CMK (cell line): ENCODE data around the gene PATJ.

Experiments
- DNase-seq: peaks from one replicate; pipeline ENCODE4 v3.0.0-alpha.2; 2010; ENCODE audit warnings: low read depth

Gene PATJ

DNA sequence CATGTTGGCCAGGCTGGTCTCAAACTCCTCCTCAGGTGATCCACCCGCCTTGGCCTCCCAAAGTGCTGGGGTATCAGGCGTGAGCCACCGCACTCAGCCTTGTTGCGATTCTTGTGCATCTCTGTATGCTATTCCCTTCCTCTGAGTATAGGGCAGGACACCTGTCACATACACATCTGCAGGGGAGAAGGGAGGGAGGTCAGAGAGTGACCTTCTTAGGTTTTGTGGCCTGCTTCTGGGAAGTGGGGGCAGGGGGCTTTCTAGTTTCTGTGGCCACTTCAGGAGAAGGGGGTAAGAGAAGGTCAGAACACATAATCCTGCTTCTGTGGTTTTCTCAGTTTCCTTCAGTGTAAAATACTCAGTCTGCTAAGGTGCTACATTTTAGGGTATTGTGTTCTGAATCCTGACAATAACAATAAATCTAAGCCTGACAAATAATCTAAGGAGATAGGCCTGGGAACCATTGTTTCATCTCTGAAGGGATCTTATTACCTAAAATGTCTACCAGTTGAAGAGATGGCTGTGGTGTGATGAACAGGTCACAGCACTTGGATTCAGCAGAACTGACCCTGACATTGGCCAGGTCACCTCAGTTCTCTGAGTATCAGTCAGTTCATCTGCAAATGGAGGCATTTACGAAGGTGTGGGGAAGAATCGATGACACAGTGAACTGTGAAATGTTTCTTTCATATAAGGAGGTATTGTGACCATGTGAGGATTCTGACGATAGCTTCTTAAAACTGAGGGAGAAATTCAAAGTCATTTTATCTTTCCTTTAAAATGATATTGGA, 239.8 kb downstream of the PATJ start:
- no peak for DNase-seq

DNA sequence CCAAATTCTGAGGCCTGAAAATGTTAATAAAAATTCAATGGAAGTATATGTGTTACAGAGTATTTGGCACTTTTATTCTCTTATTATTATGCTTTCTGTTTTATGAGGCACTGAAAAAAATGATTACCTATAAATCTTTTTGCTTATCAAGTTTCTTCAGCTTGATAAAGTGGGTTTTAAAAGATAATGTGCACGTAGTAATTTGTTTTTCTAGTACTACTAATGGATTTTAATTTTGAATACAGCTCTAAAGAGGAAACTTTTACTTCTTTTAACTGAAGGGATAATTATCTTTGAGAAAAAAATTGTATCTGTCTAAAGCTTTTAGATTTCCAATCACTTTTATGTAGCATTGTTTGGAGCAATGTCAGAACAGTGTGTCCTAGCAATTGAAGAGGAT, 241.0 kb downstream of the PATJ start:
- DNase-seq = no peak

DNA sequence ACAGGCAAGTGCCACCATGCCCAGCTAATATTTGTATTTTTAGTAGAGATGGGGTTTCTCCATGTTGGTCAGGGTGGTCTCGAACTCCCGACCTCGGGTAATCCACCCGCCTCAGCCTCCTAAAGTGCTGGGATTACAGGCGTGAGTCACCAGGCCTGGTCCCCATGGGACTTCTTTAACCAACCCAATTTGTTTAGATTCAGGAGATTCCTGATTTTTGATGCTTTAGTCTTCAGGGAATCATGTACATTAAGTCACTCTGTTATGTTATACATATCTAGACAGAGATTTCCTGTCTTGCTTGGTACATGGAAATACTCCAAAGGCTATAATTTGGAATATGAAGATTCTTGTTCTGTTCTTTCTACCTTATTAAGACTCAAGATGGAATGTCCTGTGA, 250.0 kb downstream of the PATJ start:
- no peak for DNase-seq

DNA sequence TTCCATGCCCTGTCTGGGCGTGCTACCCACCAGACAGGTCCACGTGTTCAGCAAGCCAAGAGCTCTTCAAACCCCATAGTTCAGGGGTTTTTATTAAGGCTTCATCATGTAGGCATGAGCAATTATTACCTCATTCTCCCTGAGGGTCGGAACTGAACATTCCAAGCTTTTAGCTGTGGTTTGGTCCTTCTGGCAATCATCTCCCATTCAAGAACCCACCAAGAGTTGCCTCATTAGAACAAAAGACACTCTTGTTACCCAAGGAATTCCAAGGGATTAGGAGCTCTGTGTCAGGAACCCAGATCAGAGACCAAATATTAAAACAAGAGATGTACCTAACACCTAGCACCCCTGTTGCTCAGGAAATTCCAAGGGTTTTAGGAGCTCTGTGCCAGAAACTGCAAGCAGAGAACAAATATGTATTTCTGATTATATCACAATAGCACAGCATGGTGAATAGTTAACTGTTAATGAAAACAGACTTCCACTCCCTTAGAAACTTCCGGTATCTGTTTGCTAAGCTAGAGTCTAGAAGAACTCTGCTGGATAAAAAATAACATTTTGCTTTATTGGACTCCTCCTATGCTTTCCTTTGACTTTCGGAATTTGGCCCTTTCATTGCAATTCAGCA, 251.2 kb downstream of the PATJ start:
- no peak for DNase-seq

DNA sequence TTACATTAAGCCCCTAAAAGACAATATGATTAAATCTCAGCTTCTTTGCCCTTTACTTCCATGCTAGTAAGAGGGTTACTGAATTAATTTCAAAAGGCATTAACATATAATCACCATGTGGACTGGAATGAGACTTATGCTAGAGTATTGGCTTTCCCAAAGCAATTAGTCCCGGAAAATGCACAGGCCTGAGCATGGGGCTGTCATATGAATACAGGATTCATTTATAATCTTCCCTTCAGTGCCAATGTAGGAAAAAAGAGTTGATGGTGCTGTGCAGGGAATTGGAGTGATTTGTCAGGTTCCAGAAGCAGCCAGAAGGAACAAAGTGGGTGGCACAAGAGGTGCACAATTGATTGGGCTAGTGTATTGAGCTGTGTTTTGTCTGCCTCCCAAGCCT, 253.4 kb downstream of the PATJ start:
- no peak for DNase-seq

DNA sequence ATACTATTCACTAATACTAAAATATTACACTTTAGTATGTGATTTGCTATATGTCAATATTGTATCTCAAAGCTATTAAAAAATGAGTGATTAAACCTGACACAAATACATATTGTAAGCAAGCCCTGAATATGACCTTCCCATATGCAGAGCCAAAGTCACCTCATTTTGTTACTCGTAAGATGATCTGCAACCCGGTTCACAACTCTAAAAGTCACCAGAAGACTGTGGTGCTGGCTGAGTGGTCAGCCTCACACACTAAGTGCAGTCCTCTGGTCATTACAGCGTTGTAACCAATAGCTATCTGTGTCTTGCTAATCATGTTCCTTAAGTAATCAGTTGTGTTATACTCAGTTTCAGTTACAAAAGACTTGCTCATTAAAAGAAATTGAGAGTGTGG, 254.8 kb downstream of the PATJ start:
- no peak for DNase-seq

DNA sequence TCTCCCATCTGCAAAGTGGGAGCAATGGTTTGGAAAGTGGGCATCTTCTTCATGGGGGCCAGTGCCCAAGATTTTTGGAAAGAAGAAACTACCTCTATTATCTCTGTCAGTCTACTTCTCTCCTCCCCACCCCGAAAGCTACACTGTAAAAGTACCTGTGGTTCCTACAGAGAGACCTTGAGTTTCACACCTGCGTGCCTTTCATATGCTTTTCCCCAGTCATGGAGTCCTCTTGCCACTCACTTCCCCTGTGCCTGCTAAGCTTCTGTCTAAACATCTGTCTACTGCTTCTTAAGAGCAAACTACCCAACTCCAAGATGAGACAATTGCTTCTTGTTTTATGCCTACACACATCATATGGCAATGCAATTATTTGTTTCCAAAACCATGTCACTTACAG, 261.5 kb downstream of the PATJ start:
- DNase-seq = no peak

DNA sequence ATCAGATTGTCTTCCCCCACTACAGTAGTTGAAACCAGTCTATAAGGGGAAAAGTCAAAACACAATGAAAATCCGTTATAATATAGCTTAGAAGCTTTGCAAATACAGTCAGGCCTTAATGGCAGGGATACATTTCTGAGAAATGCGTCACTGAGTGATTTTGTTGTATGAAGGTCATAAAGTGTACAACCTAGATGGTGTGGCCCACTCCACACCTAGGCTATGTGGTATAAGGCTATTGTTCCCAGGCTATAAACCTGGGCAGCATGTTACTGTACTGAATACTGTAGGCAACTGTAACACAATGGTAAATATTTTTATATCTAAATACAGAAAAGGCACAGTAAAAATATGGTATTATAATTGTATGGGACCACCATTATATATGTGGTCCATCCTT, 264.4 kb downstream of the PATJ start:
- no peak for DNase-seq

DNA sequence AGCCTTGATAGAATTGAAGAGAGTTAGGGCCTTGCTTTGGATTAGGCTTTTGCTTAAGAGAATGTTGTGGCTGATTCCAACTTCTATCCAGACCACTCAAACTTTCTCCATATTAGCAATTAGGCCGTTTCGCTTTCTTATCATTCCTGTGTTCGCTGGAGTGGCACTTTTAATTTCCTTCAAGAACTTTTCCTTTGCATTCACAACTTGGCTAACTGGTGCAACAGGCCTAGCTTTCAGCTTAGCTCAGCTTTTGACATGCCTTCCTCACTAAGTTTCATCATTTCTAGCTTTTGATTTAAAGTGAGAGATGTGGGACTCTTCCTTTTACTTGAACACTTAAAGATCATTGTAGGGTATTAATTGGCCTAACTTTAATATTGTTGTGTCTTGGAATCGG, 268.7 kb downstream of the PATJ start:
- no peak for DNase-seq

DNA sequence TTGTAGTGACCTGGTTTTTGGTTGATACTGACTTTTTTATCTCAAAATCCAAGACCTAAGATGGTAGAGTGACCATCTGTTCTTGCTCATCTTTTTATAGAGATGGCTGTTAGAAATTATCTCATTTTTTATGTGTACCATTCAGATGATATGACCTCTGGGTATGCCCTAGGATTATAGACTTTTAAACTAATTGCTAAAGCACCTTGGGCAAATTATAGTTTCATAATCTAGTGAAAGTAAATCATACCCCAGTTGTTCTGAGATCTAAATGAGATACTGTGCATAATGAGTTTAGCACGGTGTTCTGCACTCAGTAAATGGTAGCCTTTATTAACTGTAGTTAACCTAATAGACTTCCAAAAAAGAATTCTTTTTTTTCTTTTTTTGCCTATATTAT, 269.8 kb downstream of the PATJ start:
- no peak for DNase-seq

DNA sequence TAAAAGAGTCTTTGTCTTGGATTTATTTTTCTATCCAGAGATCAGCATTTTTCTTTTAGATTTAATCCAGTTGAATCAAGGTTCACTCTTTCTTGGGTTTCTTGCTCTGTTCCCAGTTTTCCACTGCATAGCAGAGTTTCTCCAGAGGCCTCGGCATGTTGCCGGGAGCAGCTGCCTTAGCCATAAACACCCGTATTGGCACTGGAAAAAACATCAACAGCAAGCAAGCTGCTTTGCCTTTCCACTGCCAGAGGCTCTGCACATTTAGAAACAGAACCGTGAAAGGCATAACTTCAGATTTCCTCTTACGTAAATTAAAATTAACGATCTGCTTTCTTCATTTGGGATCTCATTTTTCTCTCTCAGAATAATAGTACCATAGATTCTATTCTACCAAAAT, 270.6 kb downstream of the PATJ start:
- DNase-seq = no peak

DNA sequence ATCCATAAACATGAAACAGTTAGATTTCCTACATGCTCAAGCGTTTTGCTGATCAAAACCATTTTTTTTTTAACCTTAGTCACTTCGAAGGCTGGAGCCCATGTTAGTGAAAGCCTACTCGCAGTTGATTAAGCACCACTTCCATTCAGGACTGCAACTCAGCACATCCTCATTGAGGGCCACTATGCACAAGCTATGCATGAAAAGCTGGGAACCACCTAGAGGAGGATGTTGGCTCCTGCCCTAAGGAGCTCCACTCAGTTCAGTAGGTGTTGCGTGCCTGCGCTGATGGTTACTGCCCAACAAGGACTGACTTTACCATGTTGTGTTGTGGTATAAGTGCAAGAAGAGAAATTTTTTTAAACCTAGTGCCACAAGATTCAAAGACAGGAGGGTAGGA, 271.0 kb downstream of the PATJ start:
- DNase-seq = no peak

DNA sequence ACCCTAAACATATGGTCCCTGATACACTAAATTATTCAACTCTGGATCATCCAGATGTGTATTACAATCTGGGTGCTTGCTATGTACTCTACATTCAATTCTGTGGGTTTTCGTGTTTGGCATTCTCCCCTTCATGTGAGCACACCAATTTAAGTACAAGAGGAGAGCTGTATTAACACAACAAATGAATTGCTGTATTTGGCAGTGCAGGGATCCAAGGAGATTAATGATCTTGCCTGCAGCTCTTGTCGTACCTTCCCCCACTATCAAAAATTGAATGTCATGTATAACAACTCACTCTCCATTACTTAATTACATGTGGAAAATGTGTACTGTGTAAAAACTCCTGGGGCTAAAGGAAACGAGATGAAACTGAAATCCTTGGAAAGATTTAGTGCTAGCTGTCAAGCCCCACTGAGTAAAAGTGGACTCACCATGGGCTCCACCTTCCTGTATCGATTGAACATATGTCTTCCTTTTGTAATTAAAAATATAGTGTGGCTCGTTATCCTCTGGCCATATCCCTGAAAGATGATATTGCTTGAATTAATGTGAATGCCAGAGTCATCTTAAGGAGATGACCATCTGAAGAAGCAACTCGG, 280.2 kb downstream of the PATJ start:
- no peak for DNase-seq

DNA sequence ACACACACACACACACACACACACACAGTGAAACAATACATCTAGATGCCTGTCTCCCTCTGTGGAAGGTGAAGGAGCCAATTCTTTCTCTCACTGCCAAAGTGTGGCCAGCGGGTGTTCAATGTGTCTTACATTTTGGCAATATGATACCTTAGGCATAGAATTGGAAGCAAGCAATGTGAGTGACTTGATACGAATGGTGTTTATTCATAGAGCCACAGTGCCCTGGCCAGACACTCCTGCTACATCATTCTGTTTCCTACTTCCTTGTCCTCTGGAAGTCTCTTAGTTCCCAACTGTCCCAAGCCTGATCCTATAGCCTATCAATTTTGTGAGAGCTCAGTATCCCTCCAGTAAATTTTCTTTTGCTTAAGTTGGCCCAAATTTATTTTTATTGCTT, 282.4 kb downstream of the PATJ start:
- no peak for DNase-seq

DNA sequence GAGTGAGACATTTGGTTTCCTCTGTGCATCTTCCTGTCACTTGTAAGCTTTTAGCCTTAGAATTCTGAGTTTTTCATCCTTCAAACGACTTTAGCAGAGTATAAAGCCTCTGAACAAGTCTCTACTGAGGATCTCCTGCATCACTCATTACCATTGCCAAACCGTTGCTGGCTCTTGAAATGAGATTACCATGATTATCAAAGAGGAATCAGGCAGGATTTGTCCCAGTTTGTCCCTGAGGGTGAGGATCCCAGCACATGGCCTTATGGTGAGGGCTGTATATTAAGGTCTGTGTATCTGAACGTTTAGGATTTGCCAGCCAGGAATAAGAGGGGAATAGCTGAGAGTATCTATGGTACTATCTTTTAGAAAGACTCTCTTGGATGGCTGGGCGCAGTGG, 282.9 kb downstream of the PATJ start:
- no peak for DNase-seq

DNA sequence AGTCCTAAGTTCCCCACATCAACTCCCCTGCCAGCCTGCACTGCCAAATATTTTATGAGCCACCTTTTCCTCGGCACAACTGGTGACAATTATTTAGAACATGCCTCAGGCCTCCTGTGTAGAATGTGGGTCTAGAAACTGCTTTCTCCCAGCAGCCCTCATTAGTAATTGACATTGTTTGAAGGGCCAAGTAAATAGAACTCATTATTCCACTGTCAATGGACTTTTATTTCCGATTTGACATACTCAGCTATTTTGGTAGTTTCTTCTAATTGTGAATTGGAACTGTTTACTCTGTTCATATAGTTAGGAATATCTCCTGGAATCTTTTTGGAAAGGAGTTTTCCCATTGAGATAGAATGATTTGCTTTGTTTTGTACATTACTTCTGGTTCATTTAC, 283.6 kb downstream of the PATJ start:
- DNase-seq = no peak

DNA sequence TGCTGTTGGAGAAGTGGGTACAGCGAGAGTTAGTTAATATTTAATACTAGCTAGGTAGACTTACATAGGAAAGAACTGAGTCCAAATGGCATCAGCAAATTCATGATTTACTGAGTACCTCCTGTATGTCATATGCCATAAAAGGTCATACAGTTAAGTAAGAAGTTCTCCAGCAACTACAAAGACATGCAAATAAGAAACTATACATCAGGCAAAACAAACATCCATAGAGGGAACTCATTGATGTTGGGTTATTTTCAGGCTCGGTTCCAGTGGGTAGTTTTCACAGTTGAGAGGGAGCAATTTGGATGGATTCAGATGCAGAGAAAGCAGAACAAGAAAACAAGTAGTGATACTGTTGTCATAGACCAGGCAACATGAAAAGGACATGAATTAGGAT, 287.4 kb downstream of the PATJ start:
- DNase-seq = no peak

DNA sequence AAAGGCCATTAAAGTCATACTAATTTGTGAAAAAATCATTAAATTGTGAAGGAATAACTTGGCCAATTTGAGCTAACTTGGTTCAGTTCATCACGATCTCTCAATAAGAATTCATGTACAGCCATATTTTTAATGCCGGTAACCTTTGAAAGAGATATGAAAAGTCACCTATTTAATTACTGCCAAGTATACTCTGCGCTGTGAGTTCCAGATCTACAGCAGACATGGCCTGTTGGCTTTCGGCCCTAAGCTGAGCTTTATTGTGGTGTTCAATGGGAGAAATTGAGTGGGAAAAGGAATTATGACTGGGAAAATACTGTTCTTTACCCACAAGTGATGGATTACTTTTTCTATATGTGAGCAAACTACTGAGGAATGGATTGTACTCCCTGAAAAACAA, 292.5 kb downstream of the PATJ start:
- no peak for DNase-seq

DNA sequence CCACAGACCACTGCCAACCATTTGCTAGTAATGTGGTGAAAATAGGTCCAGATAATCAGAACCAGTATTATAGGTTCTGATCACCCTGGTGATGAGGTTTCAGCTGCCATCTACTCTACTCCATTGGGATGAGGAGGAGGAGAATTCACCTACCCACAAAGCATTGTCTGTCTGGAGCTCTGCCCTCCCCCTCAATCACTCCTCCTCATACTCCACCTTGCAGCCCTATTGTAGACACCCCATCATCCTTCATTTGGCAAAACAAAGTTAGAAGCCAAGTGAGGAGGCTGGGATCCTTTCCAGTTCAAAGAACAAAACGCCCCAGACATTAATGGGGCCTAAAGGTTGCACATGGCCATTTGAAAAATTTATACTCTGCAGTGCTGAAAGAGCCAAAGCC, 295.0 kb downstream of the PATJ start:
- no peak for DNase-seq

DNA sequence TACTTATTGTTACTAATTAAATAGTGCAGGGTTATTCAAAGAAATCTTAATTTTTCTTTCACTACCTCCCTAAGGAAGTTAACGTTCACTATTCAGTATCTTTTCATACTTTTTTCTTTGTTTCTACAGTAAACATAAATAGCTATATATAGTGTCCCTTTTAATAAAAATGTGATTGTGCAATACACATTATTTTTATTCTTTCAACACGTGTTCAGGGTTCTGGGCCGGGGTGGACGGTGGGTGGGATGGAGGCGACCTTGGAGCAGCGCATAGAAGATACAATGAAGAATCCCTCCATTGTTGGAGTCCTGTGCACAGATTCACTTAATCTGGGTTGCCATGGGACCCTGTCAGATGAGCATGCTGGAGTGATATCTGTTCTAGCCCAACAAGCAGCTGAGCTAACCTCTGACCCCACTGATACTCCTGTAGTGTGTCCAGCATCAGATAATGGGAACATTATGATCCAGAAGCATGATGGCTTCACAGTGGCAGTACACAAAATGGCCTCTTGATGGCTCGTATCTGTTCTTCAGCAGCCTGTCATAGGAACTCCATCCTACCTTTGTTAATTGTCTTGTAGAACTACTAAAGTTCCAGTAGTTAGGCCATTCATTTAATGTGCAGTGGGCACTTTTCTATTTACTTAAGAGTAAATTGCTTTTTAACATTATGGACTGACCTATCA, 296.5 kb downstream of the PATJ start:
- DNase-seq = no peak

DNA sequence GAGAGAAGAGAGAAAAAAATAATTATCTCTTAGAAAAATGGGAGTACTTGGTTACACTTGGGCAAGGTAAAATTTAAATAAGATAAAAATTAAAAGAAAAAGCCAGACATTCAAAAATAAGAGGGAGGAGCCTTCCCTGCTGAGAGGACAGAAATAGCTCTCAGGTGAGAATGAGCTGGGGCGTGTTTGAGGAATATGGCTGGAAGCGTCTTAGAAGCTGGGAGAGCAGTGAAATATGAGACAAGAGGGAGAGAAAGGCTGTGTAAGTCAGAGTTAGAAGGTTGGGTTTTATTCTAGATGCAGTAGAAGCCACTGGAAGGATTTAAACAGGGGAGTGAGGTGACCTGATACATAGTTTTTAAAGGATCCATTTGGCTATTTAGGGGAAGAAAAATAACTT, 298.2 kb downstream of the PATJ start:
- no peak for DNase-seq

DNA sequence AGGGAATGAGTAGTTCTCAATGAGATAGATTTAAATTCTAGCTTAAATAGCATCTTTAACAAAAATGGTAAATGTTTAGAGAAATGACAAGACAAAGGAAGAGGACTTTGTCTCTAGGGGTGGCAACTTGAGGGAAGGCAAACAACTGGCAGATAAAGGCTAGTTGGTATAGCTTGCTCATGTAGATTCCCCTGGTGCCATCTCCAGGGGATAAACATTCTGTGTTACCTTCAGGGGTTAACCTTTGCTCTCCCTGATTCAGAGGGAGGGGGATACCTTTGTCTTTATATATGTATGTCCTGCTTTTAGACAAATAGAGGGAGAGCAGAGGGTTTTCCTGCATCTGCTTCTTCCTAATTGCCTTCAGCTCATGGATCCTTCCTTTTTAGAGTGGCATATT, 298.7 kb downstream of the PATJ start:
- no peak for DNase-seq

DNA sequence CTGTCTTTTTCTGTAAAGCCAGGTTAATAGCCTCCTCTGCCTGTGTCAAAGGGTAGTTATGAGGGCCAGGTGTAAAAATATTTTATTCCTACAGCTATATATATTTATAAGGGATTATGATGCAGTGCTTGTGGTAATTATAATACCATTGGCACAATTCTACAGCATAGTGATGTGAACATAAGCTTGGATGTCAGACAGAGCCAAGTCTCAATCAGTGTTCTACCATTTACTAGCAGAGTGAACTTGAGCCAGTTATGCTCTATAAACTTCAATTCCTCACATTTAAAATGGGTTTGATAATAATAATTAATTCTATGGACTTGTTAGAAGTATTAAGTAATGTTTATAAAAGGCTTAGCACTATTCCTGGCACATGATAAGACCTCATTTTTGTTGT, 300.9 kb downstream of the PATJ start:
- no peak for DNase-seq
